Liver (tissue), 9 donors: ENCODE results near the gene LTB4R2. TPM values are rescaled to one million over a fixed set of nuclear protein-coding genes. Genes with fewer than 3 reads are reported as not detected.

Source experiments
- DNase-seq: peaks from one replicate; pipeline ENCODE4 v3.0.0-alpha.2; 2017; ENCODE audit warnings: low spot score
- H3K27ac ChIP-seq, 2 donors: one replicate each; pipeline ENCODE4 v1.7.0; 2013; ENCODE audit warnings: inconsistent platforms in 2 of 2, low read length in 2 of 2, control low read depth in 1 of 2, low read depth in 1 of 2, mild to moderate bottlenecking in 1 of 2
- H3K27me3 ChIP-seq, 4 donors: one replicate each; pipeline versions ENCODE4 v1.6.1 to v1.7.0; 2013; ENCODE audit warnings: low read length in 3 of 4, inconsistent platforms in 1 of 4, mild to moderate bottlenecking in 1 of 4, moderate library complexity in 1 of 4; ENCODE audit not compliant: control insufficient read depth in 4 of 4, insufficient read depth in 4 of 4
- H3K36me3 ChIP-seq, 4 donors: one replicate each; pipeline versions ENCODE4 v1.6.1 to v1.7.0; 2013; ENCODE audit warnings: low read length in 3 of 4, mild to moderate bottlenecking in 3 of 4, low read depth in 1 of 4, moderate library complexity in 1 of 4; ENCODE audit not compliant: control insufficient read depth in 4 of 4, insufficient read depth in 3 of 4
- H3K4me1 ChIP-seq, 4 donors: one replicate each; pipeline versions ENCODE4 v1.6.1 to v1.7.0; 2013; ENCODE audit warnings: low read length in 3 of 4, mild to moderate bottlenecking in 3 of 4, moderate library complexity in 1 of 4; ENCODE audit not compliant: control insufficient read depth in 4 of 4, insufficient read depth in 4 of 4
- H3K4me3 ChIP-seq, 3 donors: one replicate each; pipeline versions ENCODE4 v1.6.1 to v1.7.0; 2013; ENCODE audit warnings: low read length in 3 of 3, control low read depth in 1 of 3, low read depth in 1 of 3, mild to moderate bottlenecking in 1 of 3
- H3K9ac ChIP-seq, 2 donors: one replicate each; pipeline ENCODE4 v1.7.0; 2013; ENCODE audit warnings: low read length in 2 of 2, mild to moderate bottlenecking in 2 of 2, moderate library complexity in 2 of 2, control low read depth in 1 of 2, low read depth in 1 of 2
- H3K9me3 ChIP-seq, 4 donors: one replicate each; pipeline versions ENCODE4 v1.6.1 to v1.7.0; 2013; ENCODE audit warnings: low read length in 3 of 4; ENCODE audit not compliant: control insufficient read depth in 4 of 4
- ATF3 ChIP-seq: IDR thresholded peaks from 2 replicates; pipeline ENCODE4 v1.6.1; 2016; ENCODE audit warnings: antibody characterized with exemption
- CTCF ChIP-seq: fragments of 150-350 bp; IDR thresholded peaks from 2 replicates; pipeline ENCODE4 v1.5.1; 2017; ENCODE audit warnings: improper control_type of control experiment, low read depth, low read length; ENCODE audit not compliant: missing input control
- EGR1 ChIP-seq, 2 donors: IDR thresholded peaks; 2 replicates each; pipeline ENCODE4 v1.6.1; 2016 to 2018; ENCODE audit warnings: antibody characterized with exemption in 2 of 2, low read depth in 2 of 2
- FOXA1 ChIP-seq: IDR thresholded peaks from 2 replicates; pipeline ENCODE4 v1.6.1; 2016; ENCODE audit warnings: antibody characterized with exemption
- FOXA2 ChIP-seq: IDR thresholded peaks from 2 replicates; pipeline ENCODE4 v1.6.1; 2016; ENCODE audit warnings: antibody characterized with exemption
- GABPA ChIP-seq, 2 donors: IDR thresholded peaks in 1 of 2; conservative IDR thresholded peaks in 1 of 2; 2 replicates each; pipeline ENCODE4 v1.6.1; 2016; ENCODE audit warnings: antibody characterized with exemption in 2 of 2, mild to moderate bottlenecking in 1 of 2, moderate library complexity in 1 of 2
- HNF4A ChIP-seq, 2 donors: conservative IDR thresholded peaks; 2 replicates each; pipeline ENCODE4 v1.6.1; 2016; ENCODE audit warnings: antibody characterized with exemption in 2 of 2, mild to moderate bottlenecking in 2 of 2
- HNF4G ChIP-seq: IDR thresholded peaks from 2 replicates; pipeline ENCODE4 v1.6.1; 2016; ENCODE audit warnings: antibody characterized with exemption
- JUND ChIP-seq, 2 donors: IDR thresholded peaks; 2 replicates each; pipeline ENCODE4 v1.6.1; 2016; ENCODE audit warnings: antibody characterized with exemption in 2 of 2
- RXRA ChIP-seq, 2 donors: IDR thresholded peaks; 2 replicates each; pipeline ENCODE4 v1.6.1; 2017 to 2018; ENCODE audit warnings: antibody characterized with exemption in 2 of 2, mild to moderate bottlenecking in 1 of 2
- SP1 ChIP-seq: IDR thresholded peaks from 2 replicates; pipeline ENCODE4 v1.6.1; 2018; ENCODE audit warnings: antibody characterized with exemption, mild to moderate bottlenecking
- TAF1 ChIP-seq: conservative IDR thresholded peaks from 2 replicates; pipeline ENCODE4 v1.6.1; 2016; ENCODE audit warnings: antibody characterized with exemption, mild to moderate bottlenecking
- YY1 ChIP-seq: IDR thresholded peaks from 2 replicates; pipeline ENCODE4 v1.6.1; 2016; ENCODE audit warnings: antibody characterized with exemption, mild to moderate bottlenecking
- ZBTB33 ChIP-seq: IDR thresholded peaks from 2 replicates; pipeline ENCODE4 v1.6.1; 2016; ENCODE audit warnings: antibody characterized with exemption
- WGBS: extraction: QIAGEN DNeasy Blood & Tissue Kit; methylation state at CpG from one replicate; pipeline ENCODE4 v1.1.7; 2013; 5-methylcytosine and 5-hydroxymethylcytosine counted together
- polyA plus RNA-seq, 2 donors: library from polyadenylated mRNA; stranded (reverse) in 1 of 2; unstranded in 1 of 2; fragments of 200-250 nt in 1 of 2; fragments of >200 nt in 1 of 2; fragmentation: Nextera tagmentation in 1 of 2; extraction: Ambion mirVana in 1 of 2; gene quantifications; one replicate each; pipeline versions ENCODE4 v1.2.1 to v1.2.3, GENCODE V29; 2013 to 2015
- total RNA-seq, 2 donors: library from RNA; depleted of rRNA; stranded (reverse); fragments of >200 nt; gene quantifications; one replicate each; pipeline ENCODE4 v1.2.3, GENCODE V29; 2014
- TF ChIP-seq, protein P1 (sequence below): IDR thresholded peaks from 2 replicates; pipeline ENCODE4 v1.6.1; 2016; ENCODE audit warnings: antibody characterized with exemption
- TF ChIP-seq, protein P2 (sequence below): IDR thresholded peaks from 2 replicates; pipeline ENCODE4 v1.6.1; 2016; ENCODE audit warnings: antibody characterized with exemption, mild to moderate bottlenecking
- donor health status: healthy.
- donor health status: healthy.
- donor health status: healthy.
- donor health status: healthy.
- donor health status: healthy.

Gene LTB4R2
- total and polyA plus RNA-seq, 4 donors: 0.28 to 11.3 (median 1.9) TPM

DNA sequence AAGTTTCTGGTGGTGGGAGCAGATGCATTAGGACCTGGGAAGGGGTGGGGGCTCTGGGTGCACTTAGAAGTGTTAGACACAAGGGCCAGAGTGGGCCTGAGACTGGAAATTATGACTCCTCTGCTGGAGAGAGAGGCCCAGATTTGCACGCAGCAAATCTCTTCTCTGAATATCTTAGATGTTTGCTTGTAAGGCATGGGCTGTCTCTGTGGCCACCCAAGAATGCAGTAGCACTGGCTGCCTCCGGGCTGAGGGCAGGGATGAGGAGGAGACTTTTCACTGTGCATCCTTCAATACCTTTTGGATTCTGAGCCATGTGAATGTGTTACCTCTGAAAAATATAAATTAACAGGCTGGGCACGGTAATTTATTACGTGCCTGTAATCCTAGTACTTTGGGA, 24.6 kb upstream of the LTB4R2 start:
- DNase-seq: no peak
- WGBS: 88% methylated on average over 4 of the region's 4 CpGs
- TF ChIP-seq EGR1 (IDR thresholded peaks at IDR 0.05; ENCODE audit: low read depth in 2 of 2): no peak
- Histone ChIP-seq H3K4me1 (peaks cover 0 to 3% (median 0%) of the 10 kb centered on the region in 4 donors), H3K9me3 (no peaks in the 10 kb centered on the region), H3K27me3 (no peaks in the 10 kb centered on the region), H3K27ac (no peak overlapping the region), H3K36me3 (peaks cover 3 to 11% (median 9%) of the 10 kb centered on the region in 4 donors), H3K4me3 (no peak overlapping the region), H3K9ac (no peak overlapping the region)

DNA sequence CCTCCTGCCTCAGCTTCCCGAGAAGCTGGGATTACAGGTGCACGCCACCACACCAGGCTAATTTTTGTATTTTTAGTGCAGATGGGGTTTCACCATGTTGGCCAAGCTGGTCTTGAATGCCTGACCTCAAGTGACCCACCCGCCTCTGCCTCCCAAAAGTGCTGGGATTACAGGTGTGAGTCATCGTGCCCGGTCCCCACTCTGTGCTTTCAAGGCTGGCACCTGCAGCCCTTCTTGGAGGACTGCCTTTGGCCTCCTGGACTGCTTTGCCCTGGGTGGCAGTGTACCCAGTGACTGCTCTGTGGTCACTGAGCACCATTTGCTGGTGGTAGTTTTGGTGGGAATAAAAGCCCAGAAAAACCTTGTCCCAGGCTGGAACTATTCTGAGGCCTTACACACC, 22.9 kb upstream of the LTB4R2 start:
- Histone ChIP-seq H3K9ac (no peak overlapping the region), H3K36me3 (peaks cover 3 to 22% (median 12%) of the 10 kb centered on the region in 4 donors), H3K27me3 (no peaks in the 10 kb centered on the region), H3K4me1 (peaks cover 0 to 16% (median 15%) of the 10 kb centered on the region in 4 donors), H3K9me3 (no peaks in the 10 kb centered on the region), H3K27ac (no peak overlapping the region), H3K4me3 (no peak overlapping the region)
- no peak for DNase-seq
- WGBS: 90% methylated on average over 5 of the region's 5 CpGs
- TF ChIP-seq SP1: no peak
- TF ChIP-seq JUND (IDR thresholded peaks at IDR 0.05): no peak
- TF ChIP-seq FOXA2: no peak
- TF ChIP-seq CTCF: no peak
- TF ChIP-seq ZBTB33: no peak
- no peak for TF ChIP-seq TAF1
- TF ChIP-seq, protein P1, sequence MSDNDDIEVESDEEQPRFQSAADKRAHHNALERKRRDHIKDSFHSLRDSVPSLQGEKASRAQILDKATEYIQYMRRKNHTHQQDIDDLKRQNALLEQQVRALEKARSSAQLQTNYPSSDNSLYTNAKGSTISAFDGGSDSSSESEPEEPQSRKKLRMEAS: no peak
- TF ChIP-seq, protein P2, sequence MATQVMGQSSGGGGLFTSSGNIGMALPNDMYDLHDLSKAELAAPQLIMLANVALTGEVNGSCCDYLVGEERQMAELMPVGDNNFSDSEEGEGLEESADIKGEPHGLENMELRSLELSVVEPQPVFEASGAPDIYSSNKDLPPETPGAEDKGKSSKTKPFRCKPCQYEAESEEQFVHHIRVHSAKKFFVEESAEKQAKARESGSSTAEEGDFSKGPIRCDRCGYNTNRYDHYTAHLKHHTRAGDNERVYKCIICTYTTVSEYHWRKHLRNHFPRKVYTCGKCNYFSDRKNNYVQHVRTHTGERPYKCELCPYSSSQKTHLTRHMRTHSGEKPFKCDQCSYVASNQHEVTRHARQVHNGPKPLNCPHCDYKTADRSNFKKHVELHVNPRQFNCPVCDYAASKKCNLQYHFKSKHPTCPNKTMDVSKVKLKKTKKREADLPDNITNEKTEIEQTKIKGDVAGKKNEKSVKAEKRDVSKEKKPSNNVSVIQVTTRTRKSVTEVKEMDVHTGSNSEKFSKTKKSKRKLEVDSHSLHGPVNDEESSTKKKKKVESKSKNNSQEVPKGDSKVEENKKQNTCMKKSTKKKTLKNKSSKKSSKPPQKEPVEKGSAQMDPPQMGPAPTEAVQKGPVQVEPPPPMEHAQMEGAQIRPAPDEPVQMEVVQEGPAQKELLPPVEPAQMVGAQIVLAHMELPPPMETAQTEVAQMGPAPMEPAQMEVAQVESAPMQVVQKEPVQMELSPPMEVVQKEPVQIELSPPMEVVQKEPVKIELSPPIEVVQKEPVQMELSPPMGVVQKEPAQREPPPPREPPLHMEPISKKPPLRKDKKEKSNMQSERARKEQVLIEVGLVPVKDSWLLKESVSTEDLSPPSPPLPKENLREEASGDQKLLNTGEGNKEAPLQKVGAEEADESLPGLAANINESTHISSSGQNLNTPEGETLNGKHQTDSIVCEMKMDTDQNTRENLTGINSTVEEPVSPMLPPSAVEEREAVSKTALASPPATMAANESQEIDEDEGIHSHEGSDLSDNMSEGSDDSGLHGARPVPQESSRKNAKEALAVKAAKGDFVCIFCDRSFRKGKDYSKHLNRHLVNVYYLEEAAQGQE: no peak
- TF ChIP-seq YY1: no peak
- no peak for TF ChIP-seq ATF3
- no peak for TF ChIP-seq RXRA (IDR thresholded peaks at IDR 0.05)
- no peak for TF ChIP-seq HNF4G
- TF ChIP-seq FOXA1: no peak
- TF ChIP-seq GABPA (IDR thresholded peaks at IDR 0.05 in 1 of 2, conservative IDR thresholded peaks at IDR 0.05 in 1 of 2): no peak
- TF ChIP-seq HNF4A (conservative IDR thresholded peaks at IDR 0.05): no peak
- no peak for TF ChIP-seq EGR1 (IDR thresholded peaks at IDR 0.05; ENCODE audit: low read depth in 2 of 2)
